Thyroid gland (tissue), 4 donors: Measurements from ENCODE around the gene DEPDC4. TPM values are rescaled to one million over a fixed set of nuclear protein-coding genes. Genes with fewer than 3 reads are reported as not detected.
"Not testable (repeated sequence)": the region's sequence is repeated elsewhere in the genome, so short reads cannot be mapped to it uniquely, and the experiment has no call there.

Source experiments
- DNase-seq, 2 donors: peaks; one replicate each; pipeline ENCODE4 v3.0.0-alpha.2; 2019
- H3K27ac ChIP-seq, 3 donors: fragments of 200-600 bp; sonication (generic); 1 replicate in 2 of 3; 2 replicates in 1 of 3; pipeline ENCODE4 v1.5.1; 2016 to 2019; ENCODE audit warnings: mild to moderate bottlenecking in 1 of 3, moderate library complexity in 1 of 3
- H3K27me3 ChIP-seq: fragments of 200-600 bp; sonication (generic); one replicate; pipeline ENCODE4 v1.5.1; 2019
- H3K36me3 ChIP-seq, 2 donors: fragments of 200-600 bp; sonication (generic); one replicate each; pipeline ENCODE4 v1.5.1; 2016 to 2019
- H3K4me1 ChIP-seq, 2 donors: fragments of 200-600 bp; sonication (generic); one replicate each; pipeline ENCODE4 v1.5.1; 2017 to 2019
- H3K4me3 ChIP-seq, 3 donors: fragments of 200-600 bp; sonication (generic); replicated peaks in 1 of 3; 1 replicate in 2 of 3; 2 replicates in 1 of 3; pipeline ENCODE4 v1.5.1; 2016; ENCODE audit warnings: mild to moderate bottlenecking in 1 of 3
- H3K9me3 ChIP-seq: fragments of 200-600 bp; sonication (generic); one replicate; pipeline ENCODE4 v1.5.1; 2017
- CTCF ChIP-seq, 6 experiments: fragments of 200-600 bp in 3 of 6; fragments of 450-650 bp in 3 of 6; sonication (generic) in 3 of 6; IDR thresholded peaks; one replicate each; pipeline ENCODE4 v1.5.1; 2016 to 2019; ENCODE audit warnings: antibody characterized with exemption in 6 of 6, mild to moderate bottlenecking in 2 of 6, inconsistent platforms in 1 of 6, moderate library complexity in 1 of 6
- POLR2A ChIP-seq, 2 donors: fragments of 450-650 bp; IDR thresholded peaks; one replicate each; pipeline ENCODE4 v1.6.1; 2017; ENCODE audit warnings: antibody characterized with exemption in 2 of 2, mild to moderate bottlenecking in 2 of 2, moderate library complexity in 1 of 2
- WGBS, 2 donors: methylation state at CpG; one replicate each; pipeline ENCODE4 v1.1.5; 2017; 5-methylcytosine and 5-hydroxymethylcytosine counted together
- intact Hi-C: fragments of 100-400 bp; cut with DNase I; formaldehyde crosslinking; loops from one replicate; pipeline ENCODE4 v1.15.1; 2023
- total RNA-seq, 4 donors: library from RNA; depleted of rRNA; stranded (reverse); fragments of >200 nt; gene quantifications; one replicate each; pipeline ENCODE4 v1.2.3, GENCODE V29; 2016

Gene DEPDC4
- total RNA-seq, 4 donors from 2014 or later, result 0.79 to 16.3 (median 1.7) TPM

- H3K27me3 ChIP-seq, result no peaks in the 10 kb centered on the region
- peaks cover 4 to 9% of the 10 kb centered on the region in 2 donors for H3K36me3 ChIP-seq
- H3K4me3 ChIP-seq, result no peak overlapping the region
- intact Hi-C loops, result no loop called here
- TF ChIP-seq POLR2A (IDR thresholded peaks at IDR 0.05) (no peak), CTCF (IDR thresholded peaks at IDR 0.05) (no peak)
- H3K27ac ChIP-seq, result no peak overlapping the region
- no peaks in the 10 kb centered on the region for H3K9me3 ChIP-seq
- DNase-seq, result no peak
- no peaks in the 10 kb centered on the region for H3K4me1 ChIP-seq
Observed at GRCh38 chr12:100225491-100225890, 41.4 kb downstream of the DEPDC4 start.

- 93 to 96% methylated on average over 6 of the region's 6 CpGs for WGBS, 2 donors
- peaks cover 17 to 21% of the 10 kb centered on the region in 2 donors for H3K36me3 ChIP-seq
- intact Hi-C loops, result not testable (repeated sequence)
Observed at GRCh38 chr12:100222173-100222572, 44.7 kb downstream of the DEPDC4 start.

GRCh38 chr12:100221523-100221922, 45.4 kb downstream of the DEPDC4 start:
- H3K9me3 ChIP-seq, result no peaks in the 10 kb centered on the region

More at GRCh38 chr12:100222173-100222572, 44.7 kb downstream of the DEPDC4 start:
- not testable (repeated sequence) for H3K27me3 ChIP-seq, DNase-seq, H3K4me1 ChIP-seq, H3K9me3 ChIP-seq, H3K27ac ChIP-seq, H3K4me3 ChIP-seq

GRCh38 chr12:100219328-100220109, 47.4 kb downstream of the DEPDC4 start:
- H3K4me3 ChIP-seq, result no peak overlapping the region
- no peaks in the 10 kb centered on the region for H3K27me3 ChIP-seq
- TF ChIP-seq CTCF (IDR thresholded peaks at IDR 0.05) (no peak), POLR2A (IDR thresholded peaks at IDR 0.05) (no peak)
- 83 to 84% methylated on average over 5 of the region's 5 CpGs for WGBS, 2 donors
- H3K36me3 ChIP-seq, result peaks cover 12 to 17% of the 10 kb centered on the region in 2 donors
- intact Hi-C loops, result no loop called here
- H3K4me1 ChIP-seq, result peaks cover 0 to 7% of the 10 kb centered on the region in 2 donors
- H3K27ac ChIP-seq, result no peak overlapping the region
- H3K9me3 ChIP-seq, result no peaks in the 10 kb centered on the region
- DNase-seq, result no peak

More at GRCh38 chr12:100221523-100221922, 45.4 kb downstream of the DEPDC4 start:
- Histone ChIP-seq H3K27ac (no peak overlapping the region), H3K4me3 (no peak overlapping the region), H3K36me3 (peaks cover 17 to 21% of the 10 kb centered on the region in 2 donors), H3K27me3 (no peaks in the 10 kb centered on the region), H3K4me1 (no peaks in the 10 kb centered on the region)
- DNase-seq, result no peak
- intact Hi-C loops, result no loop called here
- TF ChIP-seq POLR2A (IDR thresholded peaks at IDR 0.05) (no peak), CTCF (IDR thresholded peaks at IDR 0.05) (no peak)
- WGBS, 2 donors, result 92 to 95% methylated on average over 3 of the region's 3 CpGs

GRCh38 chr12:100216337-100216736, 50.5 kb downstream of the DEPDC4 start:
- H3K27ac ChIP-seq, result no peak overlapping the region
- 97 to 100% methylated on average over 4 of the region's 4 CpGs for WGBS, 2 donors
- DNase-seq, result no peak
- H3K27me3 ChIP-seq, result no peaks in the 10 kb centered on the region
- H3K36me3 ChIP-seq, result peaks cover 13 to 31% of the 10 kb centered on the region in 2 donors
- no peak overlapping the region for H3K4me3 ChIP-seq
- no peaks in the 10 kb centered on the region for H3K9me3 ChIP-seq
- H3K4me1 ChIP-seq, result peaks cover 0 to 7% of the 10 kb centered on the region in 2 donors
- intact Hi-C loops, result no loop called here
- no peak for TF ChIP-seq POLR2A (IDR thresholded peaks at IDR 0.05)
- no peak for TF ChIP-seq CTCF (IDR thresholded peaks at IDR 0.05)
